K562 (cell line): Measurements from ENCODE around the gene LRRC37B. TPM values are rescaled to one million over a fixed set of nuclear protein-coding genes. Genes with fewer than 3 reads are reported as not detected.

Experiments
- CHD4 ChIP-seq: fragments of 200-600 bp; sonication (generic); IDR thresholded peaks from 3 replicates; pipeline ENCODE4 v1.6.1; 2012; ENCODE audit warnings: low read depth, mild to moderate bottlenecking, mixed read lengths, low read length, inconsistent platforms; ENCODE audit not compliant: insufficient read depth, insufficient replicate concordance, poor library complexity, severe bottlenecking
- CSDE1 ChIP-seq, 2 experiments: fragments of 450-650 bp; IDR thresholded peaks; 2 replicates each; pipeline ENCODE4 v1.6.1; 2016; ENCODE audit warnings: mild to moderate bottlenecking in 1 of 2
- ETV6 ChIP-seq, 3 experiments: fragments of 150-350 bp in 1 of 3; sonication (generic) in 1 of 3; formaldehyde crosslinking in 1 of 3; IDR thresholded peaks; 2 replicates each; pipeline versions ENCODE4 v1.6.1 to v1.8.0; 2014 to 2022; ENCODE audit warnings: borderline replicate concordance in 2 of 3, low read depth in 2 of 3, antibody characterized with exemption in 1 of 3, low read length in 1 of 3, mild to moderate bottlenecking in 1 of 3, missing genetic modification reagents in 1 of 3
- KHSRP ChIP-seq: fragments of 450-650 bp; IDR thresholded peaks from 2 replicates; pipeline ENCODE4 v1.6.1; 2017
- KLF6 ChIP-seq: fragments of 250-450 bp; sonication (Bioruptor Pico); IDR thresholded peaks from 2 replicates; pipeline ENCODE4 v1.4.0; 2020; ENCODE audit warnings: mild to moderate bottlenecking, moderate library complexity, borderline replicate concordance
- RBM25 ChIP-seq: fragments of 200-400 bp; formaldehyde crosslinking; IDR thresholded peaks from 2 replicates; pipeline ENCODE4 v1.6.1; 2018; ENCODE audit warnings: low read length, low read depth, moderate library complexity; ENCODE audit not compliant: severe bottlenecking
- RNF2 ChIP-seq: sonication (generic); IDR thresholded peaks from 2 replicates; pipeline ENCODE4 v1.6.1; 2016
- SAP30 ChIP-seq: fragments of 200-600 bp; sonication (generic); IDR thresholded peaks from 2 replicates; pipeline ENCODE4 v1.6.1; 2012; ENCODE audit warnings: borderline replicate concordance, low read depth, mild to moderate bottlenecking, moderate library complexity, low read length, control low read depth, inconsistent platforms; ENCODE audit not compliant: insufficient read depth, poor library complexity, severe bottlenecking
- SMAD1 ChIP-seq: fragments of 150-350 bp; IDR thresholded peaks from 2 replicates; pipeline ENCODE4 v1.6.1; 2014; ENCODE audit warnings: low read length, low read depth; ENCODE audit not compliant: partially characterized antibody
- SNIP1 ChIP-seq: fragments of 450-650 bp; IDR thresholded peaks from 2 replicates; pipeline ENCODE4 v1.7.1; 2017; ENCODE audit warnings: low read depth, mild to moderate bottlenecking
- SRF ChIP-seq, 2 experiments: fragments of 250-450, 450-650 bp in 1 of 2; sonication (Bioruptor Pico) in 1 of 2; sonication (generic) in 1 of 2; formaldehyde crosslinking; IDR thresholded peaks; 2 replicates each; pipeline versions ENCODE4 v1.5.0 to v1.5.1; 2020 to 2022; ENCODE audit warnings: mild to moderate bottlenecking in 1 of 2, missing genetic modification reagents in 1 of 2
- TAF1 ChIP-seq: IDR thresholded peaks from 2 replicates; pipeline ENCODE4 v1.6.1; 2011; ENCODE audit warnings: mild to moderate bottlenecking, low read length, moderate library complexity; ENCODE audit not compliant: insufficient read depth, control insufficient read depth, severe bottlenecking; ENCODE audit errors: extremely low read depth
- U2AF2 ChIP-seq: fragments of 200-400 bp; formaldehyde crosslinking; optimal IDR thresholded peaks from 2 replicates; pipeline ENCODE3; 2017; ENCODE audit warnings: low read depth, mild to moderate bottlenecking, low read length
- XRCC4 ChIP-seq: IDR thresholded peaks from one replicate; pipeline ENCODE4 v1.6.1; 2011; ENCODE audit not compliant: insufficient read depth, insufficient read length; ENCODE audit errors: extremely low read depth
- polyA plus RNA-seq, 8 experiments: library from polyadenylated mRNA; depleted of rRNA in 4 of 8; stranded (reverse) in 5 of 8; unstranded in 3 of 8; fragments of >200 nt; fragmentation: Nextera tagmentation in 2 of 8; fragmentation: Illumina TruSeq in 1 of 8; extraction: Ambion mirVana in 2 of 8; extraction: Trizol in 1 of 8; gene quantifications; 2 replicates each; pipeline versions ENCODE4 v1.2.1 to v1.2.3, GENCODE V29; 2011 to 2014; ENCODE audit warnings: inconsistent platforms in 1 of 8, missing spikeins in 1 of 8
- total RNA-seq, 7 experiments: library from RNA; depleted of rRNA in 6 of 7; stranded (reverse); fragments of >200 nt in 6 of 7; fragmentation: Illumina TruSeq in 2 of 7; extraction: Trizol in 2 of 7; gene quantifications; 2 replicates each; pipeline versions ENCODE4 v1.2.1 to v1.2.3, GENCODE V29; 2011 to 2021; ENCODE audit warnings: low replicate concordance in 1 of 7
- TF ChIP-seq, protein P1 (sequence below): fragments of 250-450 bp; sonication (Bioruptor Pico); IDR thresholded peaks from 2 replicates; pipeline ENCODE4 v1.4.0; 2020; ENCODE audit warnings: mild to moderate bottlenecking, moderate library complexity, borderline replicate concordance
- TF ChIP-seq, protein P2 (sequence below): fragments of 450-650 bp; conservative IDR thresholded peaks from 2 replicates; pipeline ENCODE4 v1.6.1; 2016; ENCODE audit warnings: missing genetic modification characterization, low read depth, mild to moderate bottlenecking, control low read depth, missing compliant biosample characterization
- TF ChIP-seq, protein P3 (sequence below): fragments of 250-450 bp; sonication (Bioruptor Pico); IDR thresholded peaks from 2 replicates; pipeline ENCODE4 v1.9.0; 2021; ENCODE audit warnings: mild to moderate bottlenecking, inconsistent platforms
- TF ChIP-seq, protein P4 (sequence below): fragments of 450-650 bp; IDR thresholded peaks from 2 replicates; pipeline ENCODE4 v1.6.1; 2016; ENCODE audit warnings: mild to moderate bottlenecking

Gene LRRC37B
- total and polyA plus RNA-seq, 9 of the 15 experiments (the other 6 are each of a cell fraction or from before 2014, with no cell fraction given) = 2.7 to 19.8 (median 12.4) TPM

DNA sequence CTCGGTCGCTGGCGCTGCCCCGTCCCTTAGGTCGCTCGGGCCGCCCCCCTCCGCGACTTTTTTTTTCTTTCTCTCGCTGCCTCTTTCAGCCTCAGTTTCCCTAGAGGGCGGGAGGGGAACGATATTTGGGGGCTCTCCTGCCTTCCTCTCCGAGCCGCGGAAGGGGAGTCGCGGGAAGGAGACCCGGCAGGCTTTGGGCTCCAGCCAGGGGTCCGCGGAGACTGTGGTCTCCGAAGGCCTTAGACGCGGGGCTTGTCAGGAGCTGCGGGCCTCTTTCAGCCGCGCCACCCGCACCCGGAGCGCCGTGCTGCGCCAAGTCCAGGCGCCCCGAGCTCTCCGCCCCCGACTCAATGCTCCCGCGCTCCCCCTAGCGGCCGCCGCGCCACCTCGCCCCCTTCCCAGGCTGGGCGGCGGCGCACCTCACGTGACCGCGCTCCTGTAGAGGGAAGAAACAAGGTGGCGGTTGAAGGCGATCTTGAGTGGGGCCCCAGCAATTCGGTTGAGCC lies at the start of gene LRRC37B (continued):
- TF ChIP-seq, protein P1, sequence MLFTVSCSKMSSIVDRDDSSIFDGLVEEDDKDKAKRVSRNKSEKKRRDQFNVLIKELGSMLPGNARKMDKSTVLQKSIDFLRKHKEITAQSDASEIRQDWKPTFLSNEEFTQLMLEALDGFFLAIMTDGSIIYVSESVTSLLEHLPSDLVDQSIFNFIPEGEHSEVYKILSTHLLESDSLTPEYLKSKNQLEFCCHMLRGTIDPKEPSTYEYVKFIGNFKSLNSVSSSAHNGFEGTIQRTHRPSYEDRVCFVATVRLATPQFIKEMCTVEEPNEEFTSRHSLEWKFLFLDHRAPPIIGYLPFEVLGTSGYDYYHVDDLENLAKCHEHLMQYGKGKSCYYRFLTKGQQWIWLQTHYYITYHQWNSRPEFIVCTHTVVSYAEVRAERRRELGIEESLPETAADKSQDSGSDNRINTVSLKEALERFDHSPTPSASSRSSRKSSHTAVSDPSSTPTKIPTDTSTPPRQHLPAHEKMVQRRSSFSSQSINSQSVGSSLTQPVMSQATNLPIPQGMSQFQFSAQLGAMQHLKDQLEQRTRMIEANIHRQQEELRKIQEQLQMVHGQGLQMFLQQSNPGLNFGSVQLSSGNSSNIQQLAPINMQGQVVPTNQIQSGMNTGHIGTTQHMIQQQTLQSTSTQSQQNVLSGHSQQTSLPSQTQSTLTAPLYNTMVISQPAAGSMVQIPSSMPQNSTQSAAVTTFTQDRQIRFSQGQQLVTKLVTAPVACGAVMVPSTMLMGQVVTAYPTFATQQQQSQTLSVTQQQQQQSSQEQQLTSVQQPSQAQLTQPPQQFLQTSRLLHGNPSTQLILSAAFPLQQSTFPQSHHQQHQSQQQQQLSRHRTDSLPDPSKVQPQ (CRISPR knock-in tag) = no peak
- TF ChIP-seq, protein P2, sequence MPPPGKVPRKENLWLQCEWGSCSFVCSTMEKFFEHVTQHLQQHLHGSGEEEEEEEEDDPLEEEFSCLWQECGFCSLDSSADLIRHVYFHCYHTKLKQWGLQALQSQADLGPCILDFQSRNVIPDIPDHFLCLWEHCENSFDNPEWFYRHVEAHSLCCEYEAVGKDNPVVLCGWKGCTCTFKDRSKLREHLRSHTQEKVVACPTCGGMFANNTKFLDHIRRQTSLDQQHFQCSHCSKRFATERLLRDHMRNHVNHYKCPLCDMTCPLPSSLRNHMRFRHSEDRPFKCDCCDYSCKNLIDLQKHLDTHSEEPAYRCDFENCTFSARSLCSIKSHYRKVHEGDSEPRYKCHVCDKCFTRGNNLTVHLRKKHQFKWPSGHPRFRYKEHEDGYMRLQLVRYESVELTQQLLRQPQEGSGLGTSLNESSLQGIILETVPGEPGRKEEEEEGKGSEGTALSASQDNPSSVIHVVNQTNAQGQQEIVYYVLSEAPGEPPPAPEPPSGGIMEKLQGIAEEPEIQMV (tag) = no peak
- TF ChIP-seq SRF (CRISPR knock-in tag; IDR thresholded peaks at IDR 0.05) = no peak
- TF ChIP-seq XRCC4 = no peak
- no peak for TF ChIP-seq RNF2
- TF ChIP-seq CHD4 = no peak
- no peak for TF ChIP-seq SNIP1
- peak; percentile 76; the same call in 1 of the 2 replicates for TF ChIP-seq KLF6 (CRISPR knock-in tag)
- TF ChIP-seq SMAD1 = no peak
- peak; percentile 72 for TF ChIP-seq TAF1
- no peak for TF ChIP-seq CSDE1 (IDR thresholded peaks at IDR 0.05)
- TF ChIP-seq, protein P3, sequence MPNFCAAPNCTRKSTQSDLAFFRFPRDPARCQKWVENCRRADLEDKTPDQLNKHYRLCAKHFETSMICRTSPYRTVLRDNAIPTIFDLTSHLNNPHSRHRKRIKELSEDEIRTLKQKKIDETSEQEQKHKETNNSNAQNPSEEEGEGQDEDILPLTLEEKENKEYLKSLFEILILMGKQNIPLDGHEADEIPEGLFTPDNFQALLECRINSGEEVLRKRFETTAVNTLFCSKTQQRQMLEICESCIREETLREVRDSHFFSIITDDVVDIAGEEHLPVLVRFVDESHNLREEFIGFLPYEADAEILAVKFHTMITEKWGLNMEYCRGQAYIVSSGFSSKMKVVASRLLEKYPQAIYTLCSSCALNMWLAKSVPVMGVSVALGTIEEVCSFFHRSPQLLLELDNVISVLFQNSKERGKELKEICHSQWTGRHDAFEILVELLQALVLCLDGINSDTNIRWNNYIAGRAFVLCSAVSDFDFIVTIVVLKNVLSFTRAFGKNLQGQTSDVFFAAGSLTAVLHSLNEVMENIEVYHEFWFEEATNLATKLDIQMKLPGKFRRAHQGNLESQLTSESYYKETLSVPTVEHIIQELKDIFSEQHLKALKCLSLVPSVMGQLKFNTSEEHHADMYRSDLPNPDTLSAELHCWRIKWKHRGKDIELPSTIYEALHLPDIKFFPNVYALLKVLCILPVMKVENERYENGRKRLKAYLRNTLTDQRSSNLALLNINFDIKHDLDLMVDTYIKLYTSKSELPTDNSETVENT (CRISPR knock-in tag) = 0 out of 2 replicates have a peak, but pooled peaks have one; percentile 31
- no peak for TF ChIP-seq RBM25
- TF ChIP-seq ETV6 (IDR thresholded peaks at IDR 0.05; ENCODE audit: borderline replicate concordance in 1 of 2, low read depth in 2 of 2, low read length in 1 of 2) = no peak
- TF ChIP-seq ETV6 (CRISPR knock-in tag; IDR thresholded peaks at IDR 0.05; ENCODE audit: borderline replicate concordance) = no peak
- no peak for TF ChIP-seq U2AF2
- TF ChIP-seq, protein P4, sequence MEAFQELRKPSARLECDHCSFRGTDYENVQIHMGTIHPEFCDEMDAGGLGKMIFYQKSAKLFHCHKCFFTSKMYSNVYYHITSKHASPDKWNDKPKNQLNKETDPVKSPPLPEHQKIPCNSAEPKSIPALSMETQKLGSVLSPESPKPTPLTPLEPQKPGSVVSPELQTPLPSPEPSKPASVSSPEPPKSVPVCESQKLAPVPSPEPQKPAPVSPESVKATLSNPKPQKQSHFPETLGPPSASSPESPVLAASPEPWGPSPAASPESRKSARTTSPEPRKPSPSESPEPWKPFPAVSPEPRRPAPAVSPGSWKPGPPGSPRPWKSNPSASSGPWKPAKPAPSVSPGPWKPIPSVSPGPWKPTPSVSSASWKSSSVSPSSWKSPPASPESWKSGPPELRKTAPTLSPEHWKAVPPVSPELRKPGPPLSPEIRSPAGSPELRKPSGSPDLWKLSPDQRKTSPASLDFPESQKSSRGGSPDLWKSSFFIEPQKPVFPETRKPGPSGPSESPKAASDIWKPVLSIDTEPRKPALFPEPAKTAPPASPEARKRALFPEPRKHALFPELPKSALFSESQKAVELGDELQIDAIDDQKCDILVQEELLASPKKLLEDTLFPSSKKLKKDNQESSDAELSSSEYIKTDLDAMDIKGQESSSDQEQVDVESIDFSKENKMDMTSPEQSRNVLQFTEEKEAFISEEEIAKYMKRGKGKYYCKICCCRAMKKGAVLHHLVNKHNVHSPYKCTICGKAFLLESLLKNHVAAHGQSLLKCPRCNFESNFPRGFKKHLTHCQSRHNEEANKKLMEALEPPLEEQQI = no peak
- no peak for TF ChIP-seq KHSRP
- no peak for TF ChIP-seq SAP30
